CD4-positive, alpha-beta memory T cell (primary cell): ENCODE results near the gene TIGD7. TPM values are rescaled to one million over a fixed set of nuclear protein-coding genes. Genes with fewer than 3 reads are reported as not detected.

ENCODE experiments used
- CTCF ChIA-PET: fragments of 350-600 bp; sonication (Branson Sonifier 250); formaldehyde crosslinking; loops from one replicate; lab custom pipeline; 2021; ENCODE audit warnings: inconsistent platforms; ENCODE audit not compliant: partially characterized antibody; lab: Charles Lee
- POLR2A ChIA-PET: fragments of 350-600 bp; sonication (Branson Sonifier 250); formaldehyde crosslinking; loops from one replicate; lab custom pipeline; 2021; ENCODE audit not compliant: partially characterized antibody; lab: Charles Lee
- DNase-seq, 5 donors: peaks; one replicate each; pipeline versions ENCODE4 v3.0.0 to v3.0.0-alpha.2; 2020 to 2022; ENCODE audit warnings: mixed read lengths in 1 of 5
- H3K27ac ChIP-seq: one replicate; pipeline ENCODE4 v1.7.0; 2013; ENCODE audit warnings: low read depth, low read length
- H3K27me3 ChIP-seq: 2 replicates; pipeline ENCODE4 v1.7.0; 2013; ENCODE audit warnings: mild to moderate bottlenecking, low read length, moderate library complexity; ENCODE audit not compliant: insufficient read depth
- H3K36me3 ChIP-seq: 2 replicates; pipeline ENCODE4 v1.7.0; 2013; ENCODE audit warnings: mild to moderate bottlenecking, low read length, moderate library complexity; ENCODE audit not compliant: insufficient read depth
- H3K4me1 ChIP-seq: 2 replicates; pipeline ENCODE4 v1.7.0; 2013; ENCODE audit warnings: mild to moderate bottlenecking, low read length, moderate library complexity; ENCODE audit not compliant: insufficient read depth
- H3K4me3 ChIP-seq, 2 donors: one replicate each; pipeline ENCODE4 v1.7.0; 2013; ENCODE audit warnings: low read length in 2 of 2, mild to moderate bottlenecking in 1 of 2
- H3K9me3 ChIP-seq, 2 donors: one replicate each; pipeline ENCODE4 v1.7.0; 2013; ENCODE audit warnings: low read length in 2 of 2, control low read depth in 1 of 2; ENCODE audit not compliant: control insufficient read depth in 1 of 2
- H3K27ac Mint-ChIP-seq, 7 donors: one replicate each; pipeline ENCODE4 v1.8.0; 2020 to 2021; ENCODE audit warnings: mixed read lengths in 7 of 7, mild to moderate bottlenecking in 6 of 7, inconsistent platforms in 3 of 7, moderate library complexity in 3 of 7
- H3K27me3 Mint-ChIP-seq, 2 donors: one replicate each; pipeline ENCODE4 v1.8.0; 2020 to 2021; ENCODE audit warnings: mixed read lengths in 2 of 2
- H3K36me3 Mint-ChIP-seq, 2 donors: one replicate each; pipeline ENCODE4 v1.8.0; 2020 to 2021; ENCODE audit warnings: mixed read lengths in 2 of 2, inconsistent platforms in 1 of 2, mild to moderate bottlenecking in 1 of 2
- H3K4me1 Mint-ChIP-seq, 4 donors: one replicate each; pipeline ENCODE4 v1.8.0; 2020 to 2021; ENCODE audit warnings: mixed read lengths in 4 of 4, mild to moderate bottlenecking in 1 of 4
- H3K4me3 Mint-ChIP-seq, 8 donors: one replicate each; pipeline ENCODE4 v1.8.0; 2020 to 2021; ENCODE audit warnings: mixed read lengths in 8 of 8, mild to moderate bottlenecking in 7 of 8, moderate library complexity in 6 of 8, inconsistent platforms in 3 of 8
- H3K9me3 Mint-ChIP-seq, 8 donors: one replicate each; pipeline ENCODE4 v1.8.0; 2020 to 2021; ENCODE audit warnings: mixed read lengths in 8 of 8, mild to moderate bottlenecking in 5 of 8, inconsistent platforms in 3 of 8, moderate library complexity in 1 of 8
- intact Hi-C: fragments of 100-400 bp; cut with micrococcal nuclease; formaldehyde crosslinking; loops from one replicate; pipeline ENCODE4 v1.15.1; 2023
- polyA plus RNA-seq, 2 donors: library from polyadenylated mRNA; unstranded; fragments of 300-500 nt; fragmentation: Illumina TruSeq; gene quantifications; one replicate each; pipeline ENCODE4 v1.2.3, GENCODE V29; 2021
- total RNA-seq, 2 experiments: library from RNA; stranded (reverse); gene quantifications; one replicate each; pipeline ENCODE4 v1.2.3, GENCODE V29; 2021

The TIGD7 gene
- total and polyA plus RNA-seq, 4 experiments from 2014 or later, result 3.2 to 19.0 (median 8.8) TPM

GRCh38 chr16:3282730-3283542 is 22.3 kb downstream of the TIGD7 start, which contains the start of gene ZNF263:
TSS of gene ZNF263 (plus strand) at chr16:3283491. CDS start at chr16:3283819, 328 bp downstream.
- H3K9me3 Mint-ChIP-seq, result peaks cover 0 to 26% (median 15%) of the 10 kb centered on the region in 8 donors
- Histone ChIP-seq H3K27ac (peak within 1 kb of the TSS; percentile 87), H3K27me3 (no peaks in the 10 kb centered on the region), H3K9me3 (peaks cover 0 to 5% of the 10 kb centered on the region in 2 donors), H3K4me3 (peak within 1 kb of the TSS; percentile 66 to 68), H3K4me1 (peaks cover 27% of the 10 kb centered on the region), H3K36me3 (peaks cover 18% of the 10 kb centered on the region)
- peaks cover 37 to 45% of the 10 kb centered on the region in 2 donors for H3K36me3 Mint-ChIP-seq
- no peaks in the 10 kb centered on the region for H3K27me3 Mint-ChIP-seq
- ChIA-PET POLR2A (interaction anchor here (0.6 to 6.9 kb wide), 43 partner anchors 8 to 1950 kb away, joined by 3 to 80 read pairs (median 5); partner anchors contain the start of genes CLUAP1, CORO7, FLYWCH2 and IL32), CTCF (interaction anchor here (1.0 to 1.6 kb wide), 6 partner anchors 15 to 255 kb away, joined by 3 to 7 read pairs (median 3); partner anchors contain the start of genes TIGD7 and ZNF75A)
- peak within 1 kb of the TSS; percentile 93 to 99 (median 98) for H3K27ac Mint-ChIP-seq
- peak within 1 kb of the TSS; percentile 93 to 97 (median 95) for H3K4me3 Mint-ChIP-seq
- DNase-seq, result peak; percentile 92 to 97 (median 95)
- intact Hi-C loops, result loop anchor here (1.0 to 5.0 kb wide), 10 partner anchors 19 to 217 kb away; partner anchors contain the start of genes TIGD7, ZNF174, ZNF200 and ZNF75A
- H3K4me1 Mint-ChIP-seq, result peaks cover 18 to 45% (median 30%) of the 10 kb centered on the region in 4 donors

GRCh38 chr16:3282103-3282729 is 23.0 kb downstream of the TIGD7 start:
- peak overlapping the region; percentile 84 to 99 (median 96) for H3K27ac Mint-ChIP-seq
- intact Hi-C loops, result loop anchor here (1.0 to 5.0 kb wide), 3 partner anchors 18 to 100 kb away; partner anchors contain the start of gene ZNF200
- H3K9me3 Mint-ChIP-seq, result peaks cover 0 to 20% (median 9%) of the 10 kb centered on the region in 8 donors
- H3K4me1 ChIP-seq, result peaks cover 27% of the 10 kb centered on the region
- H3K27me3 ChIP-seq, result no peaks in the 10 kb centered on the region
- no peak for DNase-seq
- ChIA-PET CTCF (interaction anchor here (1.0 to 1.6 kb wide), 6 partner anchors 15 to 254 kb away, joined by 3 to 7 read pairs (median 3); partner anchors contain the start of genes TIGD7 and ZNF75A), POLR2A (interaction anchor here (0.6 to 6.9 kb wide), 37 partner anchors 8 to 1950 kb away, joined by 3 to 80 read pairs (median 8); partner anchors contain the start of genes CLUAP1, CORO7, IL32 and NAA60)
- peak overlapping the region; percentile 66 to 68 for H3K4me3 ChIP-seq
- H3K36me3 Mint-ChIP-seq, result peaks cover 31 to 40% of the 10 kb centered on the region in 2 donors
- peaks cover 18% of the 10 kb centered on the region for H3K36me3 ChIP-seq
- peaks cover 0 to 5% of the 10 kb centered on the region in 2 donors for H3K9me3 ChIP-seq
- H3K4me1 Mint-ChIP-seq, result peaks cover 18 to 45% (median 30%) of the 10 kb centered on the region in 4 donors
- H3K27me3 Mint-ChIP-seq, result no peaks in the 10 kb centered on the region
- peak overlapping the region; percentile 92 to 96 (median 95) for H3K4me3 Mint-ChIP-seq
- peak overlapping the region; percentile 87 for H3K27ac ChIP-seq

DNA sequence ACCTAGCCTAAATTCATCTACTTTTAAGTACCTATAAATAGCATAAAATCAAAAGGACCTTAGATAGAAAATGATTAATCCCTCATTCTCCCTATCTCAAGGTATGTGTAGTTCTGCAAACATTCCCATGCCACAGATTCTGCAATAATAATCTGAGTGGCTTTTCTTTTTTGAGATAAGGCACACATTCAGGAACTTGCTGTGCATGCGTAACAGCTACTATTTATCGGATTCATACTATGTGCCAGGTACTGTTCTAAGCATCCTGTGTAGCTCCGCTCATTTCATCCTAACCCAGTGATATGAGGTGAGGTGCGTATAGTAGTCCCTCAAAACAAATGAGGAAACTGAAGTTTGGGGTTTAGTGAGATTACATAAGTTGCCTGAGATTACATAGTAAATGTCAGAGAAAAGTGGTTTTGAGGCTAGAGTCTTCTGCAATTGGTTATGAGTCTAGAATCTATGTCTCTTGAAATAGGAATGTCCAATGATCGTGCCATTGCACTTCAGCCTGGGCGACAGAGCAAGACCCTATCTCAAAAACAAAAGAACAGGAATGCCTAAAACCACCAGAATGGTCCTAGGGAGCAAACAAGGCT is 23.9 kb downstream of the TIGD7 start:
- Histone ChIP-seq H3K27ac (no peak overlapping the region), H3K27me3 (no peaks in the 10 kb centered on the region), H3K4me1 (peaks cover 27% of the 10 kb centered on the region), H3K4me3 (no peak overlapping the region), H3K9me3 (peaks cover 0 to 4% of the 10 kb centered on the region in 2 donors), H3K36me3 (peaks cover 12% of the 10 kb centered on the region)
- H3K4me1 Mint-ChIP-seq, result peaks cover 18 to 43% (median 30%) of the 10 kb centered on the region in 4 donors
- H3K4me3 Mint-ChIP-seq, result peak overlapping the region in 7 of 8 donors; percentile 5 to 52 (median 45)
- H3K36me3 Mint-ChIP-seq, result peaks cover 24 to 34% of the 10 kb centered on the region in 2 donors
- peak overlapping the region in 3 of 7 donors; percentile 29 to 93 (median 63) for H3K27ac Mint-ChIP-seq
- intact Hi-C loops, result loop anchor here (5.0 kb wide), 1 partner anchor 99 kb away; no protein-coding TSS in a partner anchor
- H3K9me3 Mint-ChIP-seq, result peaks cover 0 to 15% (median 6%) of the 10 kb centered on the region in 8 donors
- no peak for DNase-seq
- ChIA-PET CTCF (no interaction called here), POLR2A (interaction anchor here (1.6 to 6.9 kb wide), 4 partner anchors 13 to 120 kb away, joined by 7 to 76 read pairs (median 43); partner anchors contain the start of genes TIGD7, ZNF174, ZNF75A and ZSCAN32)
- H3K27me3 Mint-ChIP-seq, result peaks cover 0 to 4% of the 10 kb centered on the region in 2 donors

DNA sequence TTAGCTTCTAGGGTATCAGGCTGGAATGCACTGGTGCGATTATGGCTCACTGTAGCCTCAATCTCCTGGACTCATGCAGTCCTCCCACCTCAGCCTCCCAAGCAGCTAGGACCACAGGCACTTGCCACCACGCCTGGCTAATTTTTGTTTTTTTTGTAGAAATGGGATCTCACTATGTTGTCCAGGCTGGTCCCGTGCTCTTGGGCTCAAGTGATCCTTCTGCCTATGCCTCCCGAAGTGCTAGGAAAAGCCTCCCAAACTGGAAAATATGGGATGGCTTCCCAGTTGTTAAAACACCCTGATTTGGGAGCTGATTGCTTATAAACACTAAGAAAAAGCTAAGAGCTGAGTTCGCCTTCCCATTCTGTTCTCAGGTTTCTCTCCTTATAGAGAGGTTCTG is 28.6 kb downstream of the TIGD7 start:
- Mint-ChIP-seq H3K4me3 (no peak overlapping the region), H3K9me3 (peaks cover 0 to 40% (median 10%) of the 10 kb centered on the region in 8 donors), H3K36me3 (peaks cover 0 to 5% of the 10 kb centered on the region in 2 donors), H3K27me3 (peaks cover 0 to 4% of the 10 kb centered on the region in 2 donors), H3K27ac (peak overlapping the region in 1 of 7 donors; percentile 42), H3K4me1 (peaks cover 0 to 3% (median 0%) of the 10 kb centered on the region in 4 donors)
- Histone ChIP-seq H3K27ac (no peak overlapping the region), H3K4me1 (no peaks in the 10 kb centered on the region), H3K4me3 (no peak overlapping the region), H3K36me3 (no peaks in the 10 kb centered on the region), H3K9me3 (no peaks in the 10 kb centered on the region), H3K27me3 (no peaks in the 10 kb centered on the region)
- ChIA-PET CTCF (interaction anchor here (2.5 kb wide), 1 partner anchor 10 kb away, joined by 14 read pairs; no protein-coding TSS in a partner anchor), POLR2A (interaction anchor here (1.0 to 1.6 kb wide), 5 partner anchors 11 to 60 kb away, joined by 3 to 5 read pairs (median 4); partner anchors contain the start of gene ZNF200)
- intact Hi-C loops, result no loop called here
- no peak for DNase-seq

GRCh38 chr16:3274947-3275346 is 30.3 kb downstream of the TIGD7 start:
- no peak overlapping the region for H3K4me3 Mint-ChIP-seq
- H3K9me3 Mint-ChIP-seq, result peaks cover 0 to 47% (median 10%) of the 10 kb centered on the region in 8 donors
- ChIA-PET POLR2A (interaction anchor here (0.6 to 1.8 kb wide), 3 partner anchors 10 to 100 kb away, joined by 3 to 6 read pairs (median 3); no protein-coding TSS in a partner anchor), CTCF (no interaction called here)
- no peaks in the 10 kb centered on the region for H3K9me3 ChIP-seq
- no peaks in the 10 kb centered on the region for H3K4me1 Mint-ChIP-seq
- DNase-seq, result no peak
- peaks cover 0 to 5% of the 10 kb centered on the region in 2 donors for H3K36me3 Mint-ChIP-seq
- no peaks in the 10 kb centered on the region for H3K27me3 ChIP-seq
- no peaks in the 10 kb centered on the region for H3K4me1 ChIP-seq
- H3K27ac ChIP-seq, result no peak overlapping the region
- no peak overlapping the region for H3K27ac Mint-ChIP-seq
- no peaks in the 10 kb centered on the region for H3K36me3 ChIP-seq
- no peak overlapping the region for H3K4me3 ChIP-seq
- intact Hi-C loops, result no loop called here
- H3K27me3 Mint-ChIP-seq, result peaks cover 0 to 4% of the 10 kb centered on the region in 2 donors

GRCh38 chr16:3274490-3274889 is 30.7 kb downstream of the TIGD7 start:
- POLR2A ChIA-PET, result interaction anchor here (0.6 to 1.8 kb wide), 4 partner anchors 8 to 100 kb away, joined by 3 to 6 read pairs (median 4); no protein-coding TSS in a partner anchor
- H3K27ac Mint-ChIP-seq, result peak overlapping the region in 1 of 7 donors; percentile 27
- intact Hi-C loops, result no loop called here

More at GRCh38 chr16:3274490-3274889, 30.7 kb downstream of the TIGD7 start:
- Histone ChIP-seq H3K36me3 (no peaks in the 10 kb centered on the region), H3K9me3 (no peaks in the 10 kb centered on the region), H3K4me1 (no peaks in the 10 kb centered on the region), H3K27ac (no peak overlapping the region), H3K27me3 (no peaks in the 10 kb centered on the region), H3K4me3 (no peak overlapping the region)
- peaks cover 0 to 4% of the 10 kb centered on the region in 2 donors for H3K27me3 Mint-ChIP-seq
- H3K36me3 Mint-ChIP-seq, result peaks cover 0 to 5% of the 10 kb centered on the region in 2 donors
- no peak overlapping the region for H3K4me3 Mint-ChIP-seq
- H3K4me1 Mint-ChIP-seq, result no peaks in the 10 kb centered on the region
- DNase-seq, result no peak
- CTCF ChIA-PET, result no interaction called here
- H3K9me3 Mint-ChIP-seq, result peaks cover 0 to 48% (median 10%) of the 10 kb centered on the region in 8 donors
